Naive B cell (primary cell): Measurements from ENCODE around the gene FAM151A. TPM values are rescaled to one million over a fixed set of nuclear protein-coding genes. Genes with fewer than 3 reads are reported as not detected.

ENCODE experiments used
- ATAC-seq, 2 donors: fragments of 150-1000 bp; cut with Tn5 transposase; 2 replicates each; pipeline ENCODE4 v1.10.0; 2021; ENCODE audit warnings: low read depth in 2 of 2, mild to moderate bottlenecking in 2 of 2, moderate library complexity in 2 of 2
- DNase-seq: peaks from one replicate; pipeline ENCODE4 v3.0.0; 2022
- H3K27ac Mint-ChIP-seq, 6 donors: one replicate each; pipeline ENCODE4 v1.8.0; 2020 to 2022; ENCODE audit warnings: mild to moderate bottlenecking in 6 of 6, mixed read lengths in 6 of 6, moderate library complexity in 5 of 6, inconsistent platforms in 2 of 6
- H3K27me3 Mint-ChIP-seq, 3 donors: one replicate each; pipeline ENCODE4 v1.8.0; 2021 to 2022; ENCODE audit warnings: mixed read lengths in 3 of 3, mild to moderate bottlenecking in 1 of 3
- H3K36me3 Mint-ChIP-seq, 2 donors: one replicate each; pipeline ENCODE4 v1.8.0; 2020 to 2022; ENCODE audit warnings: mixed read lengths in 2 of 2, inconsistent platforms in 1 of 2, mild to moderate bottlenecking in 1 of 2
- H3K4me1 Mint-ChIP-seq, 3 donors: one replicate each; pipeline ENCODE4 v1.8.0; 2020 to 2022; ENCODE audit warnings: mixed read lengths in 3 of 3, inconsistent platforms in 1 of 3, mild to moderate bottlenecking in 1 of 3, moderate library complexity in 1 of 3
- H3K4me3 Mint-ChIP-seq, 8 donors: one replicate each; pipeline ENCODE4 v1.8.0; 2020 to 2022; ENCODE audit warnings: mild to moderate bottlenecking in 8 of 8, mixed read lengths in 8 of 8, moderate library complexity in 8 of 8, inconsistent platforms in 2 of 8
- H3K9me3 Mint-ChIP-seq, 7 donors: one replicate each; pipeline ENCODE4 v1.8.0; 2020 to 2022; ENCODE audit warnings: mixed read lengths in 7 of 7, mild to moderate bottlenecking in 5 of 7, inconsistent platforms in 2 of 7, moderate library complexity in 1 of 7
- polyA plus RNA-seq, 6 donors: library from polyadenylated mRNA; unstranded; fragments of 300-500 nt; fragmentation: Illumina TruSeq; gene quantifications; one replicate each; pipeline ENCODE4 v1.2.3, GENCODE V29; 2021; ENCODE audit warnings: low read depth in 6 of 6

The FAM151A gene
- polyA plus RNA-seq, 6 donors from 2014 or later, result not detected

DNA sequence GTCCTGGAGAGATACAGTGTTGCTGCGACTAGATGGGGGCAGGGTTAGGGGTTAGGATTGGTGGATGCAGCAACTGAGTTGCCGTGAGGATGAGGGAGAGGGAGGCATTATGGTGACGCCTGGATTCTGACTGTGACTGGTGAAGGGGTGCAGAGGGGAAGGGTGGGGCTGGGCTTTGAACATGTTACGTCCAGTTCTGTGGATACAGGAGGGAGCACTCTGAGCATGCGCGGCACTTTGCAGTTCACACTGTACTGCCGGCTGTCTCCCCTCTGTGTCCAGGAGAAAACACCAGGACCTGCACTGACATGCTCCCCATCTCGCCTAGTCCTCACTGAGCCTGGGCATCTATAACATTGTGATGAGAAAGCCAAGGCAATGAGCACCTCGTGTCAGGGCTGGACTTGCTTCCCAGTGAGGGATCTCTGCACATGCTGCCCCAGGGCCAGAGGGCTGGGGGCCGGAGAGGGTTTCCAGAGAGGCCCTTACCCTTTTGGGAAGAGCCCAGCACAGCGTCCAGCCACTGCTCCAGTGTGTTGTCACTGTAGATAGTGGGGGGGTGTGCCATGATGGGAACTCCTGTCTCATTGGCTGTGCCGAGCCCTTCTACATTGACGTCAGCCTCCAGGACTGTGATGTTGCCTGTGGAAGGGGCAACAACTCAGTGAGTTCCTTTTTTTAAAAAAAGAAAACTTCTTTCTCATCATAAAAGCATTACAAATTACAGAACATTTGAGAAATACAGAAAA is 7.6 kb downstream of the FAM151A start:
- ATAC-seq (no peak), DNase-seq (no peak)
- Mint-ChIP-seq H3K9me3 (no peaks in the 10 kb centered on the region), H3K36me3 (no peaks in the 10 kb centered on the region), H3K27me3 (no peaks in the 10 kb centered on the region), H3K27ac (no peak overlapping the region), H3K4me1 (no peaks in the 10 kb centered on the region), H3K4me3 (no peak overlapping the region)

DNA sequence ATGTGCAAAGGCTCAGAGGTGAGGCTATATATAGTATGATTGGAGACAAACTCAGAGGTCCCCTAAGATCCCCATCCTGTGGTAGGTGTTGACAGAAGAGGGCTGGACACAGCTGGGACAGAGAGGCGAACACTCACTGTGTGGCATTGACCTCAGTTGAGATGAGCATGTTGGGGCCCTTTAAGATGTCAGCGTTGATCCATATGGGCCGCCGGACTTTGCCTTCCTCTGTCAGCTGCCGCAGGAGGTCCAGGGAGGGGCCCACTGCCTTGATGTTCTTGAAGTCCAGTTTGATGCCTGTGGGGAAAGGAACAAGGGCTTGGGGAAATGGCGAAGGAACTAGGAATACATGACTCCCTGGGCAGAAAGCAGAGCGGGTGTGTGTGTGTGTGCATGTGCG is 8.8 kb downstream of the FAM151A start:
- Mint-ChIP-seq H3K9me3 (no peaks in the 10 kb centered on the region), H3K27ac (no peak overlapping the region), H3K27me3 (no peaks in the 10 kb centered on the region), H3K4me3 (no peak overlapping the region), H3K36me3 (no peaks in the 10 kb centered on the region), H3K4me1 (no peaks in the 10 kb centered on the region)
- DNase-seq (no peak), ATAC-seq (no peak)

GRCh38 chr1:54614024-54614423 is 9.3 kb downstream of the FAM151A start:
- Mint-ChIP-seq H3K36me3 (no peaks in the 10 kb centered on the region), H3K9me3 (no peaks in the 10 kb centered on the region), H3K27me3 (no peaks in the 10 kb centered on the region), H3K27ac (peak overlapping the region in 1 of 6 donors; percentile 41), H3K4me1 (no peaks in the 10 kb centered on the region), H3K4me3 (no peak overlapping the region)
- no peak for ATAC-seq
- DNase-seq, result no peak

GRCh38 chr1:54611621-54612020 is 11.7 kb downstream of the FAM151A start:
- Mint-ChIP-seq H3K27ac (peak overlapping the region in 1 of 6 donors; percentile 20), H3K9me3 (no peaks in the 10 kb centered on the region), H3K4me1 (no peaks in the 10 kb centered on the region), H3K27me3 (no peaks in the 10 kb centered on the region), H3K36me3 (no peaks in the 10 kb centered on the region), H3K4me3 (no peak overlapping the region)
- DNase-seq, result no peak
- ATAC-seq, result no peak

DNA sequence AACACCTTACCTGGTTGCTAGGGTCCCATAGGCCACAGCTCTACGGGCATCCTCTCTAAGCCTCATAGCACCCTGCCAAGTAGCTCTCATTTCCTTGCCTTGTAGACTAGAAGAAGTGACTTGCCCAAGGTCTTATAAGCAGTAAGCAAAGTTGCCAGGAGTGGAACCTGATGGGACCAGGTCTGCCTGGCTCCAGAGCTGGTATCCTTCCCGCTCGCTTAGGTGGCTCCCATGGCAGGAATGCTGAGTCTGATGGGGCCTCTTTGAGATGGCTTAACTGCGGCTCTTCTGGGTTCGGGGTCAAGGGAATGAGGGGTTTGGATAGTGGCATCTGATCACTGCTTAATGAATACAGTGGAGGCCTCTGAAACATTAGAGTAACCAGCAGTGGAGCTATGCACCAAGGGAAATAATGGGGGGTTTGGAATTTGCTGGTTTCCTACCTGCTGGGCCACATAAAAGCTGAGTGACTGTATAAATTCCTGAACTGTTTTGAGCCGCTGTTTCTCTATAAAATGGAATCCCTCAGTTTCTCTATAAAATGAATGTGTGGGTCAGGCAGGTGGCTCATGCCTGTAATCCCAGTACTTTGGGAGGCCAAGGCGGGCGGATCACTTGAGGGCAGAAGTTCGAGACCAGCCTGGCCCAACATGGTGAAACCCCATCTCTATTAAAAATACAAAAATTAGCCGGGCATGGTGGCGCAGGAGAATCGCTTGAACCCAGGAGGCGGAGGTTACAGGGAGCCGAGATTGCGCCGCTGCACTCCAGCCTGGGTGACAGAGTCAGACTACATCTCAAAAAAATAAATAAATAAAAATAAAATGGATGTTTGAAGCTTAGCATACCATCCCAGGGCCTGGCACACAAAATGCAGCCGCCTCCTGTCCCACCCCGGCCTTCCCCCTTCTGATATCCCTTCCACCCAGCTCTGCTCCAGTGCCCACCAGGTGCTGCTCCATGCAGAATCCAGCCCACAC is 12.4 kb downstream of the FAM151A start:
- DNase-seq (no peak), ATAC-seq (no peak)
- H3K27me3 Mint-ChIP-seq, result no peaks in the 10 kb centered on the region
- H3K4me1 Mint-ChIP-seq, result no peaks in the 10 kb centered on the region
- no peaks in the 10 kb centered on the region for H3K9me3 Mint-ChIP-seq
- H3K27ac Mint-ChIP-seq, result peak overlapping the region in 1 of 6 donors; percentile 20
- H3K4me3 Mint-ChIP-seq, result no peak overlapping the region
- H3K36me3 Mint-ChIP-seq, result no peaks in the 10 kb centered on the region

DNA sequence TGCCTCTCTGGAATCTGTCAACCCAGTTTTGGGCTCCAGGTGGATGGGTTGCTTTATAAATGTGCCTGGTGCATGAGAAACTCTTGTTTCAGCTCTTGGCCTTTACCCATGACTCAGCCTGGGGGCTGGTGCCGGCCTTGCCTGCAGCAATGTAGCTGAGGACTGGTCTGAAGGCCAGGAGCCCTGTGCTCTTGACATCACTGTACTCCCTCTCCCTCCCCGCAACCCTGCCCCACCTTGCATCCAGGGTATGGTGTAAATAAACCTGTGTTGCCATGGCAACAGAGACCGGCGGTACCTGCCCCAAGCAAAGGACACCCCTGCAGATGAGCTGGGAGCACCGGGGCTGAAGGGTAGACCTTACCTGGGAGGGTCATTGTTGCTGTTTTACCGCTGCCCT is 13.3 kb downstream of the FAM151A start:
- ATAC-seq, result no peak
- H3K4me1 Mint-ChIP-seq, result peaks cover 0 to 4% (median 0%) of the 10 kb centered on the region in 3 donors

DNA sequence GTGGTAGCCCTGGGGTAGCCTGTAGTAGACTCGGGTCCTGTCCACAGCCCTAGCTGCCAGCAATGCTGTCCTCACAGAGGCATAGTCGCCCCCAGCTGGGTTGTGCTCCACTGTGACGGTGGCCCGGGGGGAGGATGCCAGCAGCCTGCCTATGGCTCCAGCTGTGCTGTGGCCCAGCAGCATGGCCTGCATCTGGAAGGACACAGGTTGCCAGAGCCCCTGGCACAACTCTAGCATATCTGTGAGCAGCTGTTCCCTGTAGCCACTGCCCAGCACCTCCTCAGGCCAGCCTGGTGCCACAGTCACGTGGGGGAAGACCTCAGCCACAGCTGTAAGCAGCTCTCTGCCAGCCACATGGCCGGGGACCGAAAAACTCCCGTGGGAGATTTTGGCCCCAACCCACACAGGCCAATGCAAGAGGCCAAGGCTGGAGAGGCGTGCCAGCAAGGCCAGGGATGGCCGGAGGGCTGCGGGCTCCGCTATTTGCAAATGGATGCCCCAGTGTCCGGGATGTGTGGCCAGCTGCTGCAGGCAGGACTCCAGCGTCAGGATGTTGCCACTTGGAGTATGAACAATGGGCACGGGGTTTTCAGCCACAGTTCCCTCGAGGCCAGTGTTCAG is 13.9 kb downstream of the FAM151A start:
- no peak overlapping the region for H3K27ac Mint-ChIP-seq
- DNase-seq, result no peak
- peaks cover 0 to 6% (median 0%) of the 10 kb centered on the region in 3 donors for H3K27me3 Mint-ChIP-seq
- ATAC-seq, result no peak
- H3K4me1 Mint-ChIP-seq, result peaks cover 5 to 10% (median 6%) of the 10 kb centered on the region in 3 donors
- no peaks in the 10 kb centered on the region for H3K9me3 Mint-ChIP-seq
- H3K36me3 Mint-ChIP-seq, result no peaks in the 10 kb centered on the region
- no peak overlapping the region for H3K4me3 Mint-ChIP-seq

More for the DNA sequence above, 13.3 kb downstream of the FAM151A start:
- no peak for DNase-seq
- Mint-ChIP-seq H3K9me3 (no peaks in the 10 kb centered on the region), H3K36me3 (no peaks in the 10 kb centered on the region), H3K27me3 (peaks cover 0 to 2% (median 0%) of the 10 kb centered on the region in 3 donors), H3K4me3 (no peak overlapping the region), H3K27ac (no peak overlapping the region)

DNA sequence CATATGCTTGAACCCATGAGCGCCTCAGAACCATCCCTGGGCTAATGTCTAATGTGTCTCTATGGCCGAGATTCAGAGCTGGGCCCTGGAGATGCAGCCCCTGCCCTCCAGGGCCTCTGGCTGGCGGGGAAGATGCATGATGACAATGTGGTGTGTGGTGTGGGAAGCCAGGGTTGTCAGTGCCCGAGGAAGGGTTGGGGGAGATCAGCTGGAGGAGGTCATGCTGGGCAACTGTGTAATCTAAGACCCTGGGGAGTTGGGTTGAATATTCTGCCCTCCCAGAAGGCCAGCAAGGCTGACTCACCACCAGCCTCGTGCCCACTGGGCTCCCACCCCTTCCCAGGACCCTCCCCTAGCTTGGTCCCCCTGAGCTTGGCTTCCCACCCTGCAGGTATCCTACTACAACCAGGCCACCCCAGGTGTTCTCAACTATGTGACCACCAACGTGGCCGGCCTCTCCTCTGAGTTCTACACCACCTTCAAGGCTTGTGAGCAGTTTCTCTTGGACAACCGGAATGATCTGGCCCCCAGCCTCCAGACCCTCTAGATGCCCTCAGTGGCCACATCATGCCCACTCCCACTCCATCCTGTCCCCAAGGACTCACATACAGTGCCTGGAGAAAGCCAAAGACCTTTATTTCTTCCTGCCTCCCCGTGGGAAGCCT is 14.6 kb downstream of the FAM151A start:
- Mint-ChIP-seq H3K9me3 (no peaks in the 10 kb centered on the region), H3K27me3 (peaks cover 0 to 6% (median 0%) of the 10 kb centered on the region in 3 donors), H3K27ac (no peak overlapping the region), H3K4me3 (no peak overlapping the region), H3K36me3 (no peaks in the 10 kb centered on the region), H3K4me1 (peaks cover 7 to 13% (median 8%) of the 10 kb centered on the region in 3 donors)
- DNase-seq (no peak), ATAC-seq (no peak)

DNA sequence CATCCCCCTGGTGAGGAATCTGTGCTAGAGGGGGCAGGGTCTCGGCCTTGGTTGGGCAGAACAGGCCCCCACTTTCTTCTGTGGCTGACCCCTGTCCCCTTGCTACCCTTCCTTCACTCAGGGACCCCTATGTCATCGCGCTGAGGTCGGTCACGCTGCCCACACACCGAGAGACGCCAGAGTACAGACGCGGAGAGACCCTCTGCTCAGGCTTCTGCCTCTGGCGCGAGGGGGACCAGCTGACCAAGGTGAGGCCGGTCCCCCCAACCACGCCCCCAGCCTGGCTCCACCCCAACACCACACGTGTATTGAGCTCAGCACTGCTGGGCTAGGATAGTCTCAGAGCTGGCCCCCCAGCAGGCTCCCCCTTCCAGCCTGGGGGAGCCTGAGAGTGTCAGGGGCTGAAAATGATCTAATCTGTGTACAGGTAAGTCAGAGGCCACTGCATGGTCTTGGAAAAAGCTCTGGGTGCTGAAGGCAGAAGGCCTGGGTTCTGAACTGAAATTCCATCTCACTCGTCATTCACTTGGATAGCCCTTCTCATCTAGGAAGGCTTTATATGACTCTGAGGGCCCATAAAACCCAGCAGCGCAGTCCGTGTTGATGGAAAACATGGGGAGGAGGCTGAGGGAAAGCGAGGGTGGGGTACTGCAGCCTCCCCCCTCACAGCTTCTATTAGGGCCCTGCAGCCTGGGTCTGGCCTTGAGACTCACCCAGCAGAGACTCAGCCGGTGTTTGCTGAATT is 15.3 kb downstream of the FAM151A start:
- ATAC-seq (no peak), DNase-seq (no peak)
- Mint-ChIP-seq H3K4me1 (peaks cover 7 to 13% (median 8%) of the 10 kb centered on the region in 3 donors), H3K9me3 (no peaks in the 10 kb centered on the region), H3K27me3 (peaks cover 0 to 6% (median 0%) of the 10 kb centered on the region in 3 donors), H3K27ac (peak overlapping the region in 1 of 6 donors; percentile 66), H3K36me3 (no peaks in the 10 kb centered on the region), H3K4me3 (no peak overlapping the region)

DNA sequence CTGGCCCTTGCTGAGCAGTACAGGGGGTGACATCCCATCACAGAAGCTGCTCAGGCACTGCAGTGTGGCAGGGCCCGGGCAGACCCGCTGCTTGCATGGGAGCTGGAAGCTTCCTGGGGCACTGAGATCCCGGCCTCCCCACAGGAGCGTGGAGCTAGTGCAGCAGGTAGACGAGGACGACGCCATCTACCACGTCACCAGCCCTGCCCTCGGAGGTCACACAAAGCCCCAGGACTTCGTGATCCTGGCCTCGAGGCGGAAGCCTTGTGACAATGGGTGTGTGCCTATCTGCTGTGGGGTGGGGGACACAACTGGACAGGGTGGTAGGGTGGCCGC is 16.4 kb downstream of the FAM151A start:
- Mint-ChIP-seq H3K4me1 (peaks cover 7 to 13% (median 8%) of the 10 kb centered on the region in 3 donors), H3K27ac (no peak overlapping the region), H3K4me3 (no peak overlapping the region), H3K36me3 (no peaks in the 10 kb centered on the region), H3K27me3 (peaks cover 0 to 6% (median 0%) of the 10 kb centered on the region in 3 donors), H3K9me3 (no peaks in the 10 kb centered on the region)
- no peak for ATAC-seq
- no peak for DNase-seq

GRCh38 chr1:54606096-54606989 is 17.0 kb downstream of the FAM151A start:
- Mint-ChIP-seq H3K27ac (peak overlapping the region in 1 of 6 donors; percentile 57), H3K9me3 (no peaks in the 10 kb centered on the region), H3K4me3 (no peak overlapping the region), H3K36me3 (no peaks in the 10 kb centered on the region), H3K27me3 (peaks cover 0 to 6% (median 0%) of the 10 kb centered on the region in 3 donors), H3K4me1 (peaks cover 7 to 13% (median 8%) of the 10 kb centered on the region in 3 donors)
- DNase-seq (no peak), ATAC-seq (no peak)
